DMS79 (cell line): ENCODE measurements around the gene CCDC28B.

Source experiments
- DNase-seq: peaks from one replicate; lab custom pipeline; 2025; lab: John Stamatoyannopoulos, UW

CCDC28B gene

DNA sequence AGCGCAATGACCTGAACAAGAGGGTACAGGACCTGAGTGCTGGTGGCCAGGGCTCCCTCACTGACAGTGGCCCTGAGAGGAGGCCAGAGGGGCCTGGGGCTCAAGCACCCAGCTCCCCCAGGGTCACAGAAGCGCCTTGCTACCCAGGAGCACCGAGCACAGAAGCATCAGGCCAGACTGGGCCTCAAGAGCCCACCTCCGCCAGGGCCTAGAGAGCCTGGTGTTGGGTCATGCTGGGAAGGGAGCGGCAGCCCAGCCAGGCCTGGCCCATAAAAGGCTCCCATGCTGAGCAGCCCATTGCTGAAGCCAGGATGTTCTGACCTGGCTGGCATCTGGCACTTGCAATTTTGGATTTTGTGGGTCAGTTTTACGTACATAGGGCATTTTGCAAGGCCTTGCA is 5.4 kb upstream of the CCDC28B start:
- no peak for DNase-seq

- no peak for DNase-seq
These were observed 4.9 kb upstream of the CCDC28B start for GRCh38 chr1:32195531-32195930.

DNA sequence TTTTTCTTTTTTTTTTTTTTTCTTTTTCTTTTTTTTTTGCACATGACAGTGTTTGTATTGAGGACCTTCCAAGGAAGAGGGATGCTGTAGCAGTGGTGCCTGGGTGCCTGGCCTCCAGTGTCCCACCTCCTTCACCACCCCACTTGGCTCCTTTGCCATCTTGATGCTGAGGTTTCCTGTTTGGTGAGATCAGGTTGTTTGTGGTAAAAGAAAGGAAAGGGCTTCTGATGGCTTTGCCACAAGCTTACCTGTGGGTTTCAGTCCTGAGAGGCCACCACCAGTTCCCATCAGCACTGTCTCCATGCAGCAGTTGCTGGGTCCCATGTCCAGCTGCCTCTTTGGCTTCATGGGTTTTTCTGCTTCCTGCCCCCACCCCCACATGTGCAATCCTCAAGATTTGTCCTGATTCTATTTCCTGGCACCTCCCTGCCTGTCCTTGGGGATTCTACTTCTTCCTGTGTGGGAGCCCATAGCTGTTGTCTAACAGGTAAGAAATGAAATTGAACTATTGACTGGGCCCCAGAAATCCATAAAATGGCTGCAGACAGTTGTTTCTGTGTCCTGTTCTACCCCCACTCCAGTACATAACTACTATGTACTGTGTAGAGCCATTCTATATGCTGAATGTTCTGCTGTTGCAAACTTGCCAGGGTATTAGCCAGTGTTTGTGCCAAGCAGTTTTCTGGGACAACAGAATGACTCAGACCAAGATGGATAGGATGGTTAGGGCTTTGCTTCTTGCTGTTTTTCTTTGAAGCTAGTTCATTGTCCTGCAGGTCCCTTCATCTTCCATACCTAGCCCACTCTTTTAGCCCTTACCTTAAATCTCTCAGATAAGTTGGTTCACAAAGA is 4.2 kb upstream of the CCDC28B start:
- DNase-seq, result no peak

- no peak for DNase-seq
These were observed 3.3 kb upstream of the CCDC28B start for GRCh38 chr1:32197074-32197473.

GRCh38 chr1:32197837-32198236 is 2.6 kb upstream of the CCDC28B start:
- no peak for DNase-seq

GRCh38 chr1:32198237-32199042 is 2.0 kb upstream of the CCDC28B start:
- no peak for DNase-seq

DNA sequence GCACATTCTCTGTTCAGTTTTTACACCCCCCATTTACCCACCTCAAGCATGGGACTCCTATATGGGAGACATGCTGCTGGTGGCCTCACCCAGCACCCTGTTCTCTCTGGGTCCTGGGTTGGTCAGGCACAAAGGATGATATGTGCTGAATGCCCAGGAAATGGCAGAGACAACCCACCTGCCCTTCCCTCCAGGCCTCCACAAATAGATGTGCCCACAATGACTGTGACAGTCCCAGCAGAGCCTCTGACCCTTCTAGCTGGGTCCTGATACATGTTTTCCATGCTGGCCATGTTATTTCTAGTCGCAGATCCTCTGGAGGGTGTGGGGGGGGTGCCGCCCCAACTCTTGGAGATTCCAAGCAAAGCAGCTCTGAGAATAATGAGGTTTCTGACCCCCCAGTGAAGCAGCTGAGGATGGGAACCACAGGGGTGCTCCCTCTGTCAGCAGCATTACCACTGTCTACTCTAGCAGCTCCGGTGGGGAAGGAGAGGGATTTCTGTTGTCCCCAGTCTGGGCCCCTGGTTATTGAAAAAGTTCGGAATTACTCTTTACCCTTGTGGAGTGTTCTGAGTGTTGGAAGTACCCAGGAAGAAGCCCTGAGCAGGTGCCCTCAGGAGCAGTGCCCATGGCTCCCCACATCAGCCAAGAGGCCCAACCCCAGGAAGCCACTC is 1.2 kb upstream of the CCDC28B start:
- DNase-seq, result no peak

DNA sequence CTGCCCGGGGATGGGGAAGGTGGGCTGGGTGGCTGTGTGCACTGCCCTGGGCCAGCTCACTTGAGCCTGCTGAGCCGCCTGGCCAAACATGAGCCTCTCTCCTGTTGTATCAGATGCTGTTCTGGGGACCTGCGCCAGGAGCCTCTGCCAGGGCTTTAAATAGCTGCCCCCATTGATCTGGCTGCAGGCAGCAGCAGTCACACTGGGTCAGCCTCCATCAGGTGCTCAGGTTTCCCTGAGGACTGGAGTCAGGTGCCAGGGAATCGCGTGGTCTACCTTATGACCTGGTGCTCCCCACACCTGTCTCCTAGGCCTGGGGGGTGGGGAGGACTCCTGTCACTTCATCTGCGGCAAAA is 700 bp upstream of the CCDC28B start:
- peak; percentile 62 for DNase-seq

DNA sequence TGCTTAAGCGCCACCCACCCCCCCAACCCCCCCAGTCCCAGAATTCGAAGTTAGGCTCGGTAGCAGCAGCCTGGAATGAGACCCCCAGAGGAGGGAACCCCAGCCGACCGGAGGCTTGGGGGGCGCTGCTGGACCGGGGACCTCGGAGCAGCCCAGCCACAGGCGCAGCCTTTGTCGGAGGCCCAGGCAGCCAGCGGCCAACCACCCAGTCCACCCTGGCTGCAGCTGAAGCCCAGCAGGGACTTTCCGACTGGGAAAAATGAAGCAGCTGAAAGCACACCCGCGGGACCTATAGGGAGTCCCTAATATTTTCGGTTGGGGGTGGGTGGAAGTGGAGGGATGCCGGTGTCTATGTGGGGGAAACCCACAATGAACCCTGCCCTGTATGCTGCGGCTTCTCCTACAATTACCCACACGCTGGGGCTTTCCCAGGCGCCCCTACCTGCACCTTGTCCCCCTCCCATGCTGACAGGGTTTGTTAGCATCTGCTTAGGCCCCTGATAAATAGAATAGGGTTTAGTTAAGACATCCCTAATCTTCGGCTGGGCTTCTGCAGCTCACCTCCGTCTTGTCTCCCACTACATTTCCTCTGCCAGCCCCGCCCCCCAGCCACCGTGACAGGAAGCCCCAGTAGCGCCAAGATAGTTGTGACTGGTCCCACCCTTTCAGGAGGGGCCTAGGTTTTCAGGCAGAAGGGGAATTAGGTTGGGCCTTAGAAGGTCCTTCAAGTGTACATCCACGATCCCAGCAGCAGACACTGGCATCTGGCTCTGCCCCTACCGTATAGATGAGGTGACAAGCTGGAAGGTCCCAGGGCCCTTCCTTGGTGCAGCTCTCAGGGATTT is 838 bp downstream of the CCDC28B start:
- DNase-seq, result peak; percentile 13

GRCh38 chr1:32204943-32205361 is 4.6 kb downstream of the CCDC28B start:
- DNase-seq, result no peak

DNA sequence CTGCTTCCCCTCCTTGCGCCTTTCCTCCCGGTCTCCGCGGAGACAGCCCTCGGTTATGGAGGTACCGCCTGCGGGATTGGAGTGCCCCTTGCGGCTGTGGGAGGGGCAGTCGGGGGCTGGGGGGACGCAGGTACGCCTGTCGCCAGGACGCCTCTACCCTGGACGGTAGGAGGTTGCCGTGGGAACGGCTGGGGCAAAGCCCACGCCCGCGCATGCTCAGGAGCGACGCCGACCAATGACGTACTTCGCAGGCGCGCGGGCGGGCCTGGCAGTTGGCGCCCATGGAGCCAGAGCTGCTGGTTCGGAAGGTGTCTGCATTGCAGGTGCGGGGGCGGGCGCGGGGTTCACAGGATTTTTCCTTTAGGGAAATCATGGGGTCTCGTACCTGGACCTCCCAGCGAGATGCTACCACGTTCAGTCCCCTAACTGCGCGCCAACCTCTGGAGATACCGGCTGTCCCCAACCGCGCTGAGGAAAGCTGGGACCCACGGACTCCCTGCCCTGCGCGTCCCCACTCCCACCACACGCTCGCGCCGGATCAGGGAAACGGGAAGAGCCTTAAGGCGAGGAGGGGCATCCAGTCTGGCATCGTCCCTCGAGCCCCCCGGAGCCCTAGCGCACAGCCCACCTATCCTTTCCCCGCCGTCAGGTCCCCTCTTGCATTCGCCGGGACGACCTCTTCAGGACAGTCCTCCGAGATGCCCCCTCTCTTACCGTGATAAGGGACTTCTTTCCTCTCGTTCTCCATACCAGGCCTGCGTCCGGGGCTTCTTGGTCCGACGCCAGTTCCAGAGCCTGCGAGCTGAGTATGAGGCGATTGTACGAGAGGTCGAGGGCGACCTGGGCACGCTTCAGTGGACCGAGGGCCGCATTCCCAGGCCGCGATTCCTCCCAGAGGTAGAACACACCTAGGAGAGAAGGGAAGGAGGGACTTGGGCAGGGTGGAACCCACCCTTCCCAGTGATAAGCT is 5.3 kb downstream of the CCDC28B start, which contains the start of gene IQCC:
TSS of gene IQCC (plus strand) at position 271 of the 970 bp plus-strand sequence. CDS start at position 282, 11 bp downstream.
- DNase-seq, result peak; percentile 94

DNA sequence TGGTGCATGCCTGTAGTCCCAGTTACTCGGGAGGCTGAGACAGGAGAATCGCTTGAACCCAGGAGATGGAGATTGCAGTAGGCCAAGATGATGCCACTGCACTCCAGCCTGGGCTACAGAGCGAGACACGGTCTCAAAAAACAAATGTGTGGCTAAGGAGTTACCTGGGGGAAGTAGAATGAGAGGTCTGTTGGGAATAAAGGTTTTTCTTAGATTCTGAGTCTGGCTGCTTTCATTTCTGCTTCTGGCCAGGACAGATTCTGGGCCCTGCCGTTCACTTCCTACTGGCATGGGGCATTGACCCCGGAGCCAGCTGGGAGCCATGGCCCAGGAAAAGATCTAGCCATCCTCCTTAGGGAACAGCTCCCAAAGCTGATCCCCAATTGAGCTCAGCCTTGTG is 8.1 kb downstream of the CCDC28B start:
- no peak for DNase-seq

- DNase-seq, result peak; percentile 96
These were observed 8.5 kb downstream of the CCDC28B start, which contains the start of gene DCDC2B for GRCh38 chr1:32208891-32209328. Gene DCDC2B (plus strand): TSS chr1:32209089. CDS start chr1:32209094, 5 bp downstream.

GRCh38 chr1:32215629-32216480 is 15.5 kb downstream of the CCDC28B start:
- DNase-seq, result peak; percentile 43

DNA sequence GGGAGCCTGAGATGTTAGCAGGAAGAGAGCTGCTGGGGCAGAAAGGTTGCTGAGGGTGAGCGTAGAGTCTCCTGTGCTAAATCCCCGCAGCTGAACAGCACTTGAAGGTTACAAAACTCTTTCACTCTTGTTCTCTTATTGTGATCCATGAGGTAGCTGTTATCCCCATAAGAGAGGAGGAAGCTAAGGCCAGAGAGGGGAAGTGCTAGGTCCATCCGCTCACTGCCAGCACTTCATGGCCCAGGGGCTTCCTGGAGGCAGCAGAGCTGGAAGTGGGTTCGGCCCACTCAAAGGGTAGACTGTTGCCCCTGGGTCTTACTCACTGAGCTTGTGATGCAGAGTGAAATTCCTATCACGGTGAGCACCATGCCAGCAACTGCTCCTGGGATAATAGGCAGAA is 16.2 kb downstream of the CCDC28B start:
- no peak for DNase-seq

- no peak for DNase-seq
These were observed 18.6 kb downstream of the CCDC28B start for GRCh38 chr1:32219022-32219421.

DNA sequence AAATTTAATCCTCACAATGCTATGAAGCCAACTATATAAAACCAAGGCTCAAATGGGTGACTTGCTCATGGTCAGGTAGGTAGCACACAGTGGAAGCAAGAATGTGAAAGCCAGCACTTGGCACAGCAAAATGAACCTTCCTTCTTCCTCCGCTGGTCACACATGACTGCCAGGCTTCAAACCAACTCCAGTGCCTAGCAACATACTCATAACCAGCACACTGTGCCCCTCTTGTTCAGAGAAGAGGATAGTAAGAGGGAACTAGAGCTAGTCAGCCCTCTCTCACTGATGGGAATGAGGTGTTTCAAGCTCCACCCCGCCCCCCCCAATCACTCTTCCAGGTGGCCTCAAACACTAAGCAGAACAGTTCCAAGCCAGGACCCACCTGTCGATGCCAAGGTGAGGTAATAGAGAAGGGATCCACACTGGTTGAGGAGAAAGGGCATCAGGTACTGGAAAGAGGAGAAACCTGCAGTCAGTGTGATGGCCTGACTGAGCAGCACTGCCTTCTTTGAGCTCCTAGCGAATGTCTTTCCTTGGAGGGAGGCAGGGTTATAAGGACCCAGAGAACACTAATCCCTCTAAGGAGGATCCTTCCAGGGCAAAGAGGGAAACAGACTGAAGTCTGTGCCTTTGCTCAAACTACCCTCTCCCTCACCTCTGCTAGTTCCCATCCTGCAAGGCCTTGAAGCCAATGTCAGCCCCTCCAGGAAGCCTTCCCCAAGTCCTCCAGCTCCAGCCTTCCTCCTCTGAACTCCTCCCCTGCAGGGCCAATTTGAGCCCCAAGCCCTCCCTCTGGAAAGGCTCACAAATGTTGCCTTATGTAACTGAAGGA is 20.6 kb downstream of the CCDC28B start:
- peak; percentile 97 for DNase-seq

DNA sequence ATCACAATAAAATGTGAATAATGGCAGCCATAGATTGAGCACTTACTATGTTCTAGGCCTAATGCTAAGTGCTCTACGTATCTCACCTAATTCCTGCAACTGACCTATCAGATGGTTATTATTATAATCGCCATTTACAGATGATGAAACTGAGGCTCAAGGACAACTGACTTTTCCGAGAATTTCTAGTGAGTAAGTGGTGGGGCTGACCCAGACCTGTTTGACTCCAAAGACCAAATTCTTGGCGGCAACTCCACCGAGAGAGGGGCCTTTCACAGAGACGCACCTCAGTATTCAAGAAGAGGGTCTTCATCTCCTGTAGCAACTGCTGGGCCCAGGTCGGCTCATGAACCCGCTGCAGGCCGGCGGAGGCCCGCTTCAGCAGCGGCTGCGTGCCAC is 21.2 kb downstream of the CCDC28B start:
- no peak for DNase-seq
